Body of pancreas (tissue), 4 donors: ENCODE measurements around the gene NIT1.
A peak's percentile ranks its signal among the peaks of the same experiment; 100 is the strongest.

Experiments
- POLR2A ChIP-seq, 3 donors: fragments of 450-650 bp; IDR thresholded peaks; one replicate each; pipeline ENCODE4 v1.6.1; 2016; ENCODE audit warnings: antibody characterized with exemption in 3 of 3, mild to moderate bottlenecking in 2 of 3
- TF ChIP-seq, protein P1 (sequence below), 7 experiments: fragments of 450-650 bp in 4 of 7; fragments of 200-600 bp in 3 of 7; sonication (generic) in 3 of 7; IDR thresholded peaks; one replicate each; pipeline ENCODE4 v1.5.1; 2016 to 2019; ENCODE audit warnings: antibody characterized with exemption in 7 of 7

DNA sequence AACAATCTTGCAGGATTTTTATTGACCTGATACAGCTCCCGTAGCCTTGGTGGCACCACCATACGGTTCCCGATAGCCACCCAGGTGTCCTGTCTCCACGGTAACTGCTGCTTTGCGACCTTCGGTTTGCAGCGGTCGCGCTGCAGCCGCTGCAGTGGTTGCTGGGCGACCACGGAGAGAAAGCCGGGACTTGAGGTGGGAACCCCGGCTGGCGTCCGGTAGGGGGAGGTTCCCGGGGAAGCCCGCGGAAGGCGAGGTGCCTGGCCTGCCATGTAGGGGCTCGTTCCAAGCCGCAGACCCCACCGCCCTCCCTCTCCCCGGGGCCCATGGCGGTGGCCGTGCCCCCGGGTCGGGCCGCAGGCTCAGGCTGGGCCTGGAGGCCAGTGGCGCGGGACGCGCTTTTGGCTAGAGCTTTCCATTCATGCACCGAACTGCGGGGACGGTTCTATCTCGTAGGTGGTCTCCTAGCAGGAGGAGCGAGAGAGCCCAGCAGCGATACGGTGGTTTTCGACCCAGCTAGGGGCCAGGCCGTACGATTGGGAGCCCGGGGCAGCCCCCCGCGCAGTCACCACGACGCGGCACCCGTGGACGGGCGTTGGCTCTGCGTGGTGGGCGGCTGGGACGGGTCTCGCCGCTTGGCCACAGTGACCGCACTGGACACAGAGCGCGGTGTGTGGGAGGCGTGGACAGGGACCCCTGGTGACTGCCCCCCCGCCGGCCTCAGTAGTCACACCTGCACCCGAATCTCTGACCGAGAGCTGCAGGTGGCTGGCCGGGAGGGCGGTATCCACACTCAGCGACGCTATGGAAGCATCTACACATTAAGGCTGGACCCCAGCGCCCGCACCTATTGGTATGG, 19.5 kb upstream of the NIT1 start, which contains the start of gene KLHDC9:
- TF ChIP-seq POLR2A (IDR thresholded peaks at IDR 0.05), result peak in 2 of 3 donors; percentile 40 to 45
- TF ChIP-seq, protein P1, sequence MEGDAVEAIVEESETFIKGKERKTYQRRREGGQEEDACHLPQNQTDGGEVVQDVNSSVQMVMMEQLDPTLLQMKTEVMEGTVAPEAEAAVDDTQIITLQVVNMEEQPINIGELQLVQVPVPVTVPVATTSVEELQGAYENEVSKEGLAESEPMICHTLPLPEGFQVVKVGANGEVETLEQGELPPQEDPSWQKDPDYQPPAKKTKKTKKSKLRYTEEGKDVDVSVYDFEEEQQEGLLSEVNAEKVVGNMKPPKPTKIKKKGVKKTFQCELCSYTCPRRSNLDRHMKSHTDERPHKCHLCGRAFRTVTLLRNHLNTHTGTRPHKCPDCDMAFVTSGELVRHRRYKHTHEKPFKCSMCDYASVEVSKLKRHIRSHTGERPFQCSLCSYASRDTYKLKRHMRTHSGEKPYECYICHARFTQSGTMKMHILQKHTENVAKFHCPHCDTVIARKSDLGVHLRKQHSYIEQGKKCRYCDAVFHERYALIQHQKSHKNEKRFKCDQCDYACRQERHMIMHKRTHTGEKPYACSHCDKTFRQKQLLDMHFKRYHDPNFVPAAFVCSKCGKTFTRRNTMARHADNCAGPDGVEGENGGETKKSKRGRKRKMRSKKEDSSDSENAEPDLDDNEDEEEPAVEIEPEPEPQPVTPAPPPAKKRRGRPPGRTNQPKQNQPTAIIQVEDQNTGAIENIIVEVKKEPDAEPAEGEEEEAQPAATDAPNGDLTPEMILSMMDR (IDR thresholded peaks at IDR 0.05), result peak in 4 of 7 experiments; percentile 18 to 55 (median 48)
